ENCODE measurements around the gene FOS. TPM values are rescaled to one million over a fixed set of nuclear protein-coding genes. Genes with fewer than 3 reads are reported as not detected.

Gene FOS
- total RNA-seq, 4 donors from 2014 or later, result 62.2 to 181 (median 88.6) TPM

DNA sequence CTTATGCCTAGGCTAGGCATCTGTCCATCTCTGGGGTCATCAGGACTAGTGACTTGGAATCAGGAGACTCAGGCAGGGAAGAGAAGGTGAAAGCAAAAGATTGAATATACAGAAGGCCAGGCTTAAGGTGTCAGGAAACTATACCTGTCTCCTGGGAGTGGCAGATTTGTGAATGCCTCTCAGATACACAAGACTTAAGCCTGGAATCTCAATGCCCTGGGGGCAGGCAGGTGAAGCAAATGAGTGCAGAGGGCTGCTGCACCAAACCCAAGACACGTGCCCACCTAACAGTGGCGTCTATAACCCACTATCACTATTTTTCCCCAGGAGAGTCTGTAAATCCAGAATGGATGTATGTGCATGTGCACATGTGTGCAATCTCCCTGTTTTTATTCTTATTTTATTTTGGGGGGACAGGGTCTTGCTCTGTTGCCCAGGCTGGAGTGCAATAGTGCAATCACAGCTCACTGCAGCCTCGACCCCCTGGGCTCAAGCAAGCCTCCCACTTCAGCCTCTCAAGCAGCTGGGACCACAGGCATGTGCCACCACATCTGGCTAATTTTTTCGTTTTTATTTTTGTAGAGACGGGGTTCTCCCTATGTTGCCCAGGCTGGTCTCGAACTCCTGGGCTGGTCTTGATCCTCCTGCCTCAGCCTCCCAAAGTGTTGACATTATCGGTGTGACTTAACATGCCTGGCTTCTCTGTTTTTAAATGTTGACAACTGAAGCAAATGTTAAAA lies 31.9 kb upstream of the FOS start:
- Histone ChIP-seq H3K4me3 (no peak overlapping the region), H3K4me1 (peaks cover 8 to 61% (median 28%) of the 10 kb centered on the region in 3 donors), H3K36me3 (no peaks in the 10 kb centered on the region), H3K9me3 (no peaks in the 10 kb centered on the region), H3K27me3 (no peaks in the 10 kb centered on the region), H3K27ac (peak overlapping the region in 1 of 4 donors; percentile 10)
- WGBS, 2 donors, result 71 to 75% methylated on average over 5 to 7 of the region's 7 CpGs
- DNase-seq, result no peak
- intact Hi-C loops (cut with DNase I), result loop anchor here (10.0 kb wide), 1 partner anchor 48 kb away; no protein-coding TSS in a partner anchor
- no peak for TF ChIP-seq POLR2A (IDR thresholded peaks at IDR 0.05)
- TF ChIP-seq, protein P1, sequence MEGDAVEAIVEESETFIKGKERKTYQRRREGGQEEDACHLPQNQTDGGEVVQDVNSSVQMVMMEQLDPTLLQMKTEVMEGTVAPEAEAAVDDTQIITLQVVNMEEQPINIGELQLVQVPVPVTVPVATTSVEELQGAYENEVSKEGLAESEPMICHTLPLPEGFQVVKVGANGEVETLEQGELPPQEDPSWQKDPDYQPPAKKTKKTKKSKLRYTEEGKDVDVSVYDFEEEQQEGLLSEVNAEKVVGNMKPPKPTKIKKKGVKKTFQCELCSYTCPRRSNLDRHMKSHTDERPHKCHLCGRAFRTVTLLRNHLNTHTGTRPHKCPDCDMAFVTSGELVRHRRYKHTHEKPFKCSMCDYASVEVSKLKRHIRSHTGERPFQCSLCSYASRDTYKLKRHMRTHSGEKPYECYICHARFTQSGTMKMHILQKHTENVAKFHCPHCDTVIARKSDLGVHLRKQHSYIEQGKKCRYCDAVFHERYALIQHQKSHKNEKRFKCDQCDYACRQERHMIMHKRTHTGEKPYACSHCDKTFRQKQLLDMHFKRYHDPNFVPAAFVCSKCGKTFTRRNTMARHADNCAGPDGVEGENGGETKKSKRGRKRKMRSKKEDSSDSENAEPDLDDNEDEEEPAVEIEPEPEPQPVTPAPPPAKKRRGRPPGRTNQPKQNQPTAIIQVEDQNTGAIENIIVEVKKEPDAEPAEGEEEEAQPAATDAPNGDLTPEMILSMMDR (IDR thresholded peaks at IDR 0.05), result no peak

DNA sequence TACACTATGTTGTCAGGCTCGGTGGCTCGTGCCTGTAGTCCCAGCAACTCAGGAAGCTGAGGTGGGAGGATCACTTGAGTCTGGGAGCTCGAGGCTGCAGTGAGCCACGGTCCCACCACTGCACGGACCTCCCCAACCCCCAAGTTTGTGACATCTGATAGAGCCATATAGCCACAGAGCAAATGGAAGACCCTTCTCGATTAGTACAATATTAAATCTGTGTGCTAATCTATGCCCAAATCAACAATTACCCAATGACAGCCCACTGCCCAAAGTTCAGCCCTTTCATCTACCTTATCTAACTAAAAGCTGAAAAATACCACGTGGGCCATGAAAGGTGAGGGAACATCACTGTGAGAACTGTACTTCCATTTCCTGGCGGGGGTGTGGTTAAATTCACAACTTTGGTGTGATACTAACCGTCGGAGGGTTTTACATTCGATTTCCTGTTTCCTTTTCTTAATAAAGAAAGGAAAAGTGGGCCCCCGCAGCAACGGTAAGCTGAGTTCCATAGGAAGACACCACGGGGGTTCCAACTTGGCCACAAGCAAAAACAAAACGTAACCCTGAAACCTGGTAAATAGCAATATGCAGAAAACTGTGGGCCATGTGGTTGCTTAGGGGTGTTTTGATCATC lies 31.2 kb upstream of the FOS start:
- Histone ChIP-seq H3K4me1 (peaks cover 12 to 61% (median 25%) of the 10 kb centered on the region in 3 donors), H3K27ac (no peak overlapping the region), H3K9me3 (no peaks in the 10 kb centered on the region), H3K36me3 (no peaks in the 10 kb centered on the region), H3K27me3 (no peaks in the 10 kb centered on the region), H3K4me3 (no peak overlapping the region)
- no peak for TF ChIP-seq POLR2A (IDR thresholded peaks at IDR 0.05)
- TF ChIP-seq, protein P1 (IDR thresholded peaks at IDR 0.05), result no peak
- 55 to 60% methylated on average over 13 to 14 of the region's 15 CpGs for WGBS, 2 donors
- intact Hi-C loops (cut with DNase I), result loop anchor here (10.0 kb wide), 1 partner anchor 47 kb away; no protein-coding TSS in a partner anchor
- no peak for DNase-seq

DNA sequence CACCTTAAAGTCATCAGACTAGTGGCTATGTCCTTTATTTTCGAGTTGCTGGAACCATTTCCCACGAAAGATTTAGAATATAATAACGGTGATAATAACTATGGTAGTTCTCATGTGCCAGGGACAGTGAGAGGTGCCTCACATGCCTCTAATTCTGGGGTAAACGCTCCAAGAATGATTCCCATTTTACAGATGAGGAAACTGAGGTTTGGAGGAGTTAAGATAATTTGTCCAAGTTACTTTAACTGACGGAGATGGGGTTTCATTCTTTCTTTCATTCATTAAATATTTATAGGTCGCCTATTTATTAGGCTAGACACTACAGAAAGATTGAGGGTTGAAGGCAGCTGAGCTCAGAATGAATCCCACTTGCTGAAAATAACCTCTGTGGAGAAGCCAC lies 30.7 kb upstream of the FOS start:
- intact Hi-C loops (cut with DNase I), result loop anchor here (10.0 kb wide), 1 partner anchor 47 kb away; no protein-coding TSS in a partner anchor
- peaks cover 17 to 61% (median 27%) of the 10 kb centered on the region in 3 donors for H3K4me1 ChIP-seq
- no peak for DNase-seq

DNA sequence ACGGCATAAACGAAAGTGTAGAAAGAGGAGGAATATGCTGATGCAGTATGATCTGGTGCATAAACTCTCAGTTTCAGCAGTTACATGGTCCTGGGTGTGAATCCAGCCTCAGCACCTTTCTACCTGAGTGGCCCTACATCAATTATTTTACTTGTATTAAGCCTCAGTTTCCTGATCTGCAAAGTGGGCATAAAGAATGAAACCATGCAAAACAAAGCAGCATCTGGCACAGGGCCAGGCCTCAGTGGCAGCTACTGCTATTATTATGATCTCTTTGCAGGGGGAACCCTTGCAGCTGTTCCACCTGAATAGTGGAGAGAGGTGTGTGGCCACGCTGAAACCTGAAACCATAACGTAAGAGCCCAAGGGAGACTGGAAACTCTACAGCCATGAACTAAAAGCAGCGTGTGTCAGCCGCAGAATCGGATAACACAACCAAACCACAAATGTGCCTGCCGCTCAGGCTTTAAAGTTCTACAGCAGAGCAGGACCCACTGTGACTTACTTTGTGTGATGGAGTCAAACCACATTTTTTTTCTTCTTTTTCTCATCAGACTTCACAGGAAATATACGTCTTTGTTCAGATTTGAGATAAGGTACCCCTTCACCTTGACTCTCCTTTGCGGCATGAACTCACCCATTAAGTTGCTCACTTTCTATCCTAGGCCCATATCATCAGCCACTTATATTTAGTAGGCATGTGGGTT lies 29.2 kb upstream of the FOS start:
- TF ChIP-seq POLR2A (IDR thresholded peaks at IDR 0.05), result no peak
- TF ChIP-seq, protein P1 (IDR thresholded peaks at IDR 0.05), result peak in 1 of 6 experiments; percentile 3
- Histone ChIP-seq H3K27ac (peak overlapping the region in 2 of 4 donors; percentile 13 to 55), H3K4me1 (peaks cover 26 to 69% (median 33%) of the 10 kb centered on the region in 3 donors), H3K36me3 (no peaks in the 10 kb centered on the region), H3K9me3 (no peaks in the 10 kb centered on the region), H3K4me3 (no peak overlapping the region), H3K27me3 (no peaks in the 10 kb centered on the region)
- WGBS, 2 donors, result 60 to 61% methylated on average over 10 of the region's 10 CpGs
- DNase-seq, result no peak
- intact Hi-C loops (cut with DNase I), result loop anchor here (10.0 kb wide), 1 partner anchor 45 kb away; no protein-coding TSS in a partner anchor

More for the DNA sequence above, 30.7 kb upstream of the FOS start:
- H3K36me3 ChIP-seq, result no peaks in the 10 kb centered on the region
- H3K27ac ChIP-seq, result no peak overlapping the region
- no peak for TF ChIP-seq POLR2A (IDR thresholded peaks at IDR 0.05)
- TF ChIP-seq, protein P1 (IDR thresholded peaks at IDR 0.05), result no peak
- 82% methylated on average over 6 of the region's 6 CpGs for WGBS, 2 donors
- H3K4me3 ChIP-seq, result no peak overlapping the region
- no peaks in the 10 kb centered on the region for H3K27me3 ChIP-seq
- no peaks in the 10 kb centered on the region for H3K9me3 ChIP-seq
